Stimulated activated CD4-positive, alpha-beta T cell treated with anti-CD3 and anti-CD28 coated beads, TNF-alpha, amount 100 ng/mL, for 4 hours (primary cell): Measurements from ENCODE around the gene PFKP.

ENCODE experiments used
- DNase-seq, 3 experiments: peaks; one replicate each; pipeline ENCODE4 v3.0.0-alpha.2; 2020; ENCODE audit warnings: low read depth in 3 of 3

PFKP gene

GRCh38 chr10:3116508-3117100, 49.3 kb downstream of the PFKP start:
- DNase-seq, result no peak

GRCh38 chr10:3117486-3117885, 50.1 kb downstream of the PFKP start:
- no peak for DNase-seq

GRCh38 chr10:3118641-3119091, 51.3 kb downstream of the PFKP start:
- DNase-seq, result no peak

- no peak for DNase-seq
Measured at GRCh38 chr10:3119796-3120459, 52.6 kb downstream of the PFKP start.

- no peak for DNase-seq
Measured at GRCh38 chr10:3122034-3122433, 54.7 kb downstream of the PFKP start.

GRCh38 chr10:3122486-3123205, 55.3 kb downstream of the PFKP start:
- no peak for DNase-seq

GRCh38 chr10:3123571-3124411, 56.4 kb downstream of the PFKP start:
- DNase-seq, result no peak

- DNase-seq, result no peak
Measured at GRCh38 chr10:3124412-3125175, 57.2 kb downstream of the PFKP start.

GRCh38 chr10:3125527-3126170, 58.3 kb downstream of the PFKP start:
- DNase-seq, result no peak

GRCh38 chr10:3126249-3126648, 58.9 kb downstream of the PFKP start:
- DNase-seq, result no peak

GRCh38 chr10:3126741-3127346, 59.5 kb downstream of the PFKP start:
- DNase-seq, result no peak

- no peak for DNase-seq
Measured at GRCh38 chr10:3127921-3128320, 60.6 kb downstream of the PFKP start.

- DNase-seq, result no peak
Measured at GRCh38 chr10:3128379-3129130, 61.2 kb downstream of the PFKP start.

GRCh38 chr10:3129581-3130340, 62.4 kb downstream of the PFKP start:
- no peak for DNase-seq

- DNase-seq, result no peak
Measured at GRCh38 chr10:3131098-3131497, 63.8 kb downstream of the PFKP start.

- no peak for DNase-seq
Measured at GRCh38 chr10:3132036-3133025, 65.0 kb downstream of the PFKP start.

GRCh38 chr10:3133948-3134347, 66.6 kb downstream of the PFKP start:
- no peak for DNase-seq

GRCh38 chr10:3135006-3135405, 67.7 kb downstream of the PFKP start:
- DNase-seq, result no peak
